A673 (cell line): ENCODE data around the gene LHPP.

Experiments used
- CTCF ChIP-seq: fragments of 300-800, 200-600 bp; sonication (generic); conservative IDR thresholded peaks from 2 replicates; pipeline ENCODE4 v1.5.1; 2017; ENCODE audit warnings: low read depth, mild to moderate bottlenecking, antibody characterized with exemption, low read length, moderate library complexity, mixed read lengths
- EZH2 ChIP-seq: fragments of 200-600 bp; sonication (generic); IDR thresholded peaks from 2 replicates; pipeline ENCODE4 v1.6.1; 2017; ENCODE audit warnings: borderline replicate concordance, low read depth, mild to moderate bottlenecking, mixed read lengths, antibody characterized with exemption, low read length; ENCODE audit not compliant: poor library complexity, severe bottlenecking

DNA sequence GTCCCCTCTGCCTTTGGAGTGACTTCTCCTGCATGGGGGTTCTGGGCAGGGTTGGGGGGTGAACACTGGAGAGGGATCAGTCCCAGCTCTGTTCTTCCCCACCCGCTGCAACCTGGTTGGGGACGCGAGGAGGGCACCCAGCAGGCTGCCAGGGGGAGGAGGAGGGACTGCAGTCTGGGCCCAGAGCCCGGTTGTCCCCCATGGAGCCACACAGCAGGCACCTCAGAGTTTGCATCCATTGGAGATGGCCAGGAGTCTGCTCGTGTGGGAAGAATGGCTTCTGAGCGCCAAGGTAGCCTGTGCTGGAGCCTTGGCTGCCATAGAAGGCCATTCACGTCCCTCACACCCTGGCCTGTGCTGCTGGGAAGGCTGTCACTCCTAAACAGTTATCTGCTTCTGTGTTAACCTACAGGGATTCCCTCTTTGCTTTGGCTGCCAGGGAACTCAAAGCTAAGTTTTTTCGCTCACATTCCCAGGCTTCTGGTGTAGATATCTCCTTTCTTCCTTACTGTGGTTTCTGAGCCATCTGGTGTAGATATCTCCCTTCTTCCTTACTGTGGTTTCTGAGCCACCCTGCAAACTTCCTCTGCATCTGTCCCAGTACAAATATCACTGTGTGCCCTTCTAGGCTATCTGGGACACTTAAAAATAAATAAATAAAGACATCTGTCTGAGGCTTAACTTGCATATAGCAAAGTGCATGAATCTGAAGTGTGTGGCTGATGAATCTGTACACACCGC, 133.7 kb downstream of the LHPP start:
- TF ChIP-seq CTCF (no peak), EZH2 (no peak)
